ENCODE data around the gene CYP27C1. TPM values are rescaled to one million over a fixed set of nuclear protein-coding genes. Genes with fewer than 3 reads are reported as not detected.
"Not testable (repeated sequence)": the region's sequence is repeated elsewhere in the genome, so short reads cannot be mapped to it uniquely, and the experiment has no call there.

CYP27C1 gene
- total RNA-seq, 1 donor from 2014 or later, result 8.0 TPM

DNA sequence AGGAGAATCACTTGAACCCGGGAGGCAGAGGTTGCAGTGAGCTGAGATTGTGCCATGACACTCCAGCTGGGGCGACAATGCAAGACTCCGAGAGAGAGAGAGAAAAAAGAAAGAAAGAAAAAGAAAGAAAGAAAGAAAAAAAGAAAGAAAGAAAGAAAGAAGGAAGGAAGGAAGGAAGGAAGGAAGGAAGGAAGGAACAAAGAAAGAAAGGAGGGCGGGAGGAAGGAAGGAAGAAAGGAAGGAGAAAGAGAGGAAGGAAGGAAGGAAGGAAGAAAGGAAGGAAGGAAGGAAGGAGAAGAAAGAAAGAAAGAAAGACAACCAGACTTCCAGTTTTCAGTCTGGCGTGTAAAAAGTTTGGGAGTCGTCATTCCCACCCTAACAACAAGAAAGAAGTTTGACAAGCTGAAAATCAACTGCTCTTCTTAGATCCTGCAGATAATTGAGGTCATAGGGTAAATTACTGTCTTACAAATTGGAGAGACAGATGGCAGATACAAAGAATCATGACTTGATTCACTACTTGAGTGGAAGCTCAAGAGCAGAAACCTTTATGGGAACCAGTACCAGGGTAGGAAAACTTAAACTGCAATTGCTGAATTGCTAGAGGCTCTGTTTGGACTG lies 15.1 kb upstream of the CYP27C1 start:
- H3K4me3 Mint-ChIP-seq (ENCODE audit: low read depth), result no peak overlapping the region

DNA sequence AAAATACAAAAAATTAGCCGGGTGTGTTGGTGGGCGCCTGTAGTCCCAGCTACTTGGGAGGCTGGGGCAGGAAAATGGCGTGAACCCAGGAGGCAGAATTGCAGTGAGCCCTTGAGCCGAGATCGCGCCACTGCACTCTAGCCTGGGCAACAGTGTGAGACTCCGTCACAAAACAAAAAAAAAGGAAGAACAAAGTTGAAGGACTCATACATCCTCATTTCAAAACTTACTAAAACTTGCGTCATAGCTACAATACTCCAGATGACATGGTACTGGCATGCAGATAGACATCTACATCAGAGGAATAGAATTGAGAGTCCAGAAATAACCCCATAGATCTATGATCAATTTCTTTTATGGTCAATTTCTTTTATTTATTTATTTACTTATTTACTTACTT lies 13.6 kb upstream of the CYP27C1 start:
- peaks cover 5% of the 10 kb centered on the region for H3K36me3 Mint-ChIP-seq (ENCODE audit: insufficient read depth)
- TF ChIP-seq CTCF (IDR thresholded peaks at IDR 0.05; ENCODE audit: unreplicated experiment), result no peak
- H3K27ac Mint-ChIP-seq, result no peak overlapping the region
- no peak overlapping the region for H3K4me3 Mint-ChIP-seq (ENCODE audit: low read depth)
- H3K4me1 Mint-ChIP-seq (ENCODE audit: low read depth), result no peaks in the 10 kb centered on the region
- no peaks in the 10 kb centered on the region for H3K27me3 Mint-ChIP-seq
- H3K9me3 Mint-ChIP-seq (ENCODE audit: low read depth), result peaks cover 9% of the 10 kb centered on the region
- DNase-seq (ENCODE audit: low spot score, unreplicated experiment), result no peak

More for the DNA sequence above, 15.1 kb upstream of the CYP27C1 start:
- Mint-ChIP-seq H3K9me3 (ENCODE audit: low read depth) (peaks cover 9% of the 10 kb centered on the region), H3K27ac (no peak overlapping the region), H3K27me3 (no peaks in the 10 kb centered on the region), H3K36me3 (ENCODE audit: insufficient read depth) (peaks cover 5% of the 10 kb centered on the region), H3K4me1 (ENCODE audit: low read depth) (no peaks in the 10 kb centered on the region)
- no peak for DNase-seq (ENCODE audit: low spot score, unreplicated experiment)
- no peak for TF ChIP-seq CTCF (IDR thresholded peaks at IDR 0.05; ENCODE audit: unreplicated experiment)

- Mint-ChIP-seq H3K27ac (no peak overlapping the region), H3K27me3 (peaks cover 6% of the 10 kb centered on the region), H3K4me3 (ENCODE audit: low read depth) (no peak overlapping the region), H3K36me3 (ENCODE audit: insufficient read depth) (no peaks in the 10 kb centered on the region), H3K4me1 (ENCODE audit: low read depth) (peaks cover 6% of the 10 kb centered on the region), H3K9me3 (ENCODE audit: low read depth) (no peaks in the 10 kb centered on the region)
- no peak for DNase-seq (ENCODE audit: low spot score, unreplicated experiment)
- no peak for TF ChIP-seq CTCF (IDR thresholded peaks at IDR 0.05; ENCODE audit: unreplicated experiment)
Observed at GRCh38 chr2:127231130-127231865, 11.2 kb upstream of the CYP27C1 start.

GRCh38 chr2:127229555-127229954 lies 9.5 kb upstream of the CYP27C1 start:
- no peak for TF ChIP-seq CTCF (IDR thresholded peaks at IDR 0.05; ENCODE audit: unreplicated experiment)
- H3K27me3 Mint-ChIP-seq, result peaks cover 21% of the 10 kb centered on the region
- peaks cover 18% of the 10 kb centered on the region for H3K4me1 Mint-ChIP-seq (ENCODE audit: low read depth)
- no peak overlapping the region for H3K27ac Mint-ChIP-seq
- no peaks in the 10 kb centered on the region for H3K36me3 Mint-ChIP-seq (ENCODE audit: insufficient read depth)
- DNase-seq (ENCODE audit: low spot score, unreplicated experiment), result no peak
- no peaks in the 10 kb centered on the region for H3K9me3 Mint-ChIP-seq (ENCODE audit: low read depth)
- no peak overlapping the region for H3K4me3 Mint-ChIP-seq (ENCODE audit: low read depth)

GRCh38 chr2:127228102-127228501 lies 8.0 kb upstream of the CYP27C1 start:
- H3K9me3 Mint-ChIP-seq (ENCODE audit: low read depth), result no peaks in the 10 kb centered on the region

GRCh38 chr2:127227264-127227660 lies 7.2 kb upstream of the CYP27C1 start:
- Mint-ChIP-seq H3K27me3 (peaks cover 21% of the 10 kb centered on the region), H3K4me1 (ENCODE audit: low read depth) (peaks cover 30% of the 10 kb centered on the region)
- not testable (repeated sequence) for H3K9me3 Mint-ChIP-seq (ENCODE audit: low read depth); H3K4me3 Mint-ChIP-seq (ENCODE audit: low read depth); H3K36me3 Mint-ChIP-seq (ENCODE audit: insufficient read depth); H3K27ac Mint-ChIP-seq; DNase-seq (ENCODE audit: low spot score, unreplicated experiment)

More at GRCh38 chr2:127228102-127228501, 8.0 kb upstream of the CYP27C1 start:
- no peak for TF ChIP-seq CTCF (IDR thresholded peaks at IDR 0.05; ENCODE audit: unreplicated experiment)
- H3K27ac Mint-ChIP-seq, result no peak overlapping the region
- peaks cover 26% of the 10 kb centered on the region for H3K4me1 Mint-ChIP-seq (ENCODE audit: low read depth)
- H3K36me3 Mint-ChIP-seq (ENCODE audit: insufficient read depth), result no peaks in the 10 kb centered on the region
- peaks cover 21% of the 10 kb centered on the region for H3K27me3 Mint-ChIP-seq
- no peak for DNase-seq (ENCODE audit: low spot score, unreplicated experiment)
- no peak overlapping the region for H3K4me3 Mint-ChIP-seq (ENCODE audit: low read depth)

All from progenitor cell of endocrine pancreas (in vitro differentiated cells).